Mesothelial cell of epicardium (in vitro differentiated cells): ENCODE results near the gene CFAP46. TPM values are rescaled to one million over a fixed set of nuclear protein-coding genes. Genes with fewer than 3 reads are reported as not detected.

ENCODE experiments used
- DNase-seq, 2 experiments: peaks; one replicate each; pipeline ENCODE4 v3.0.0; 2021; ENCODE audit warnings: low spot score in 2 of 2; ENCODE audit not compliant: unreplicated experiment in 2 of 2
- H3K27ac Mint-ChIP-seq: 2 replicates; pipeline ENCODE4 v1.8.0; 2021; ENCODE audit warnings: mixed read lengths
- H3K27me3 Mint-ChIP-seq: 2 replicates; pipeline ENCODE4 v1.8.0; 2021; ENCODE audit warnings: low read depth, mixed read lengths
- H3K36me3 Mint-ChIP-seq: 2 replicates; pipeline ENCODE4 v1.8.0; 2021; ENCODE audit warnings: mixed read lengths
- H3K4me1 Mint-ChIP-seq: 2 replicates; pipeline ENCODE4 v1.8.0; 2021; ENCODE audit warnings: mixed read lengths
- H3K4me3 Mint-ChIP-seq: 2 replicates; pipeline ENCODE4 v1.8.0; 2021; ENCODE audit warnings: mild to moderate bottlenecking, moderate library complexity, mixed read lengths
- H3K9me3 Mint-ChIP-seq: 2 replicates; pipeline ENCODE4 v1.8.0; 2021; ENCODE audit warnings: mixed read lengths
- total RNA-seq: library from RNA; stranded (reverse); gene quantifications from 3 replicates; pipeline ENCODE4 v1.2.1, GENCODE V29; 2021
- TF ChIP-seq, protein P1 (sequence below): fragments of 200-600 bp; sonication (generic); IDR thresholded peaks from one replicate; pipeline ENCODE4 v1.5.0; 2021; ENCODE audit warnings: antibody characterized with exemption; ENCODE audit not compliant: unreplicated experiment

Gene CFAP46
- total RNA-seq, 1 donor from 2014 or later, result 3.1 TPM

DNA sequence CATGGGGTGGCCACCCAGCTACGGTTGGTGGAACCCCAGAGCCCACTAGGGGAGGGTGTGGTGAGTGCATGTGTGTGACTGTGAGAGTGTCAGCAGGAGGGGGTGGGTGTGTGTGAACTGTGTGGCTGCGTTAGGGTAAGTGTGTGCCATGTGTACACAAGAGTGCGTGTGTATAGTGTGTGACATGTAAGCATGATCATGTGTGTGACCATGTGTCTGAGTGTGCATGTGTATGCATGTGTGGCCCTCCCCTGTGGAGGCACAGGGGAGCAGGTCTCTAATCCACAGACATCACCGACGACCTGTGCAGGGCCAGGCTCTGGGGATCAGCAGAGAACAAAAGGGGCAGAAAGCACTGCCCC, 3.5 kb upstream of the CFAP46 start:
- Mint-ChIP-seq H3K9me3 (no peaks in the 10 kb centered on the region), H3K4me1 (peaks cover 20% of the 10 kb centered on the region), H3K36me3 (no peaks in the 10 kb centered on the region), H3K4me3 (no peak overlapping the region), H3K27ac (no peak overlapping the region), H3K27me3 (peaks cover 25% of the 10 kb centered on the region)
- DNase-seq, result no peak
- TF ChIP-seq, protein P1, sequence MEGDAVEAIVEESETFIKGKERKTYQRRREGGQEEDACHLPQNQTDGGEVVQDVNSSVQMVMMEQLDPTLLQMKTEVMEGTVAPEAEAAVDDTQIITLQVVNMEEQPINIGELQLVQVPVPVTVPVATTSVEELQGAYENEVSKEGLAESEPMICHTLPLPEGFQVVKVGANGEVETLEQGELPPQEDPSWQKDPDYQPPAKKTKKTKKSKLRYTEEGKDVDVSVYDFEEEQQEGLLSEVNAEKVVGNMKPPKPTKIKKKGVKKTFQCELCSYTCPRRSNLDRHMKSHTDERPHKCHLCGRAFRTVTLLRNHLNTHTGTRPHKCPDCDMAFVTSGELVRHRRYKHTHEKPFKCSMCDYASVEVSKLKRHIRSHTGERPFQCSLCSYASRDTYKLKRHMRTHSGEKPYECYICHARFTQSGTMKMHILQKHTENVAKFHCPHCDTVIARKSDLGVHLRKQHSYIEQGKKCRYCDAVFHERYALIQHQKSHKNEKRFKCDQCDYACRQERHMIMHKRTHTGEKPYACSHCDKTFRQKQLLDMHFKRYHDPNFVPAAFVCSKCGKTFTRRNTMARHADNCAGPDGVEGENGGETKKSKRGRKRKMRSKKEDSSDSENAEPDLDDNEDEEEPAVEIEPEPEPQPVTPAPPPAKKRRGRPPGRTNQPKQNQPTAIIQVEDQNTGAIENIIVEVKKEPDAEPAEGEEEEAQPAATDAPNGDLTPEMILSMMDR, result no peak

DNA sequence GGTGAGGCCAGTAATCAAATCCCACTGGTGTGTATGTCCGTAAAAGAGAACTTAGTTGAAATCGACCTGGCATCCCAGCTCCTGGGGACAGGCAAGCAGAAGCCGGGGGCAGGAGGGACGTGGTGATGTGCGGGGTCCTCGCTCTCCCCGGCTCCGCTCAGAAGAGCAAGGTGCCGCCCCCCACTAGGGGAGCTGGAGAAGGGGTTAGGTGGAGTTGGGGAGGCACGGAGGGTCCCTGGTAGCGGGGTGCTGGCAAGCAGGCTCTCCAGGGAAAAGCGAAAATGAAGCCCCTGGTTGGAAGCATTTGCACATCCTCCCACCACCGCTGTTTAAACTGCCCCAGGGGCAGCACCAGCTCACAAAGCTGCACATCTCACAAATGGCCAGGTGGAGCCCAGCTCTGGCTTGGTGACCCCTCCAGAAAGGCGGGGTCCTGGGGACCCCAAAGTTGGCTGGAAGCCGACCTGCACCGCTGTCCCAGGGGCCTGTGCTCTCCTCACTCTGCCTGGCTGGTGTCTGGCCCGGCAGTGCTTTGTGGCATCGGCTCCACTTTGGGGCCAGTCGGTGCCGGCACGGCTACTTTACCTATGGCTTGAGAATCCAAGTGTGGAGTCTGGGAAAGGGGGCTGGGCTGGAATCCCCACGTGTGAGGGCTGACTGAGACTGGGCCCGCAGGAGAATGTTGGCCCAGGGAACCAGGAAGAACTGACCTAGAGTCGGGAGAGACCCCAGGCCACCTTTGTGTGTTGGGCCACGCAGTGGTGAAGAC, 2.9 kb upstream of the CFAP46 start:
- Mint-ChIP-seq H3K4me1 (peaks cover 15% of the 10 kb centered on the region), H3K4me3 (no peak overlapping the region), H3K9me3 (no peaks in the 10 kb centered on the region), H3K36me3 (no peaks in the 10 kb centered on the region), H3K27me3 (peaks cover 23% of the 10 kb centered on the region), H3K27ac (no peak overlapping the region)
- TF ChIP-seq, protein P1, result no peak
- DNase-seq, result no peak

DNA sequence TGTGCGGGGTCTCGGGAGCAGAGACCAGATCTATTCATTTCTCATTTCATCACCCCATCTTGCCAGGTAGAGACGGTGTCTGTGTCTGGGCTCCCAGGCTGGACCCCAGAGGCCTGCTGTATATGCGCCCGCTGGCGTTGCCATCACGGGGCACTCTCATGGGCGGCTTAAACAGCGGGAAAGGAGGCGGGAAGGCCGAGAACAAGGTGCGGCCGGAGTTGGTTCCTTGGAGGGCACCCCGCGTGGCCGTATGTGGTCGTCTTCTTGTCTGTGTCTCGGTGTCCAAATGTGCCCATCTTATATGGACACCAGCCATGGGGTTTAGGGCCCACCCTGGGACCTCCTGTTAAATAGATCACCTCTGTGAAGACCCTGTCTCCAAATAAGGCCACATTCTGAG, 2.1 kb upstream of the CFAP46 start:
- Mint-ChIP-seq H3K4me1 (peaks cover 9% of the 10 kb centered on the region), H3K27ac (no peak overlapping the region), H3K36me3 (no peaks in the 10 kb centered on the region), H3K27me3 (peaks cover 17% of the 10 kb centered on the region), H3K4me3 (no peak overlapping the region), H3K9me3 (no peaks in the 10 kb centered on the region)
- TF ChIP-seq, protein P1, result no peak
- no peak for DNase-seq

DNA sequence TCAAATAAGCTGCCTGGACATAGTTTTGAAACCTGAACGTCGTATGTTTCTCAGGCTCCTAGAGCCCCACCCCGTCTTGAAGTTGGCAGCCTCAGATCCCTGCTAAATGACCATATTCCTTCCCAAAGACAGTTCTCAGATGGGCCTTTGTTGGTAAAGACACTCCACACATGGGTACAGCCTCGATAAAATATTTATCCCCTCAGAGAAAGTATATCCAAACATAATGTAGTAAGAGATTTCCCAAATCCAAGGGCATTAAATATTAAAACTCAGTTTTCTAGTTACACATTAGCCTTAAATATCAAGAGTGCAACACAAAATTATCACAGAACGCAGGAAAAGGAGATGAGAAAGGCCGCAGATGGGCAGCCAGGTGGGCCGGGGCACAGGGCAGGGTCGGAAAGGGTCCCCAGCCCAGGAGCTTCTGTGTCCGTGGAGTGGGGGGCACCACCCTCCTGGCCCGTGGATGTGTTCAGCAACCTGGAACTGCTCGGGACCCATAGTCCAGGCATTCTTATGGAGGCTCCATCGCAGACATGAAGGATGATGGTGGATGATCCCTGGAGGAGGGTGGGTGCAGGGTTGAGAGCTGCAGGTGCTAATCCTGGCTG, 1.5 kb upstream of the CFAP46 start:
- Mint-ChIP-seq H3K36me3 (no peaks in the 10 kb centered on the region), H3K9me3 (no peaks in the 10 kb centered on the region), H3K27ac (no peak overlapping the region), H3K4me1 (peaks cover 7% of the 10 kb centered on the region), H3K4me3 (peak overlapping the region; percentile 8), H3K27me3 (peaks cover 14% of the 10 kb centered on the region)
- TF ChIP-seq, protein P1, result no peak
- no peak for DNase-seq

DNA sequence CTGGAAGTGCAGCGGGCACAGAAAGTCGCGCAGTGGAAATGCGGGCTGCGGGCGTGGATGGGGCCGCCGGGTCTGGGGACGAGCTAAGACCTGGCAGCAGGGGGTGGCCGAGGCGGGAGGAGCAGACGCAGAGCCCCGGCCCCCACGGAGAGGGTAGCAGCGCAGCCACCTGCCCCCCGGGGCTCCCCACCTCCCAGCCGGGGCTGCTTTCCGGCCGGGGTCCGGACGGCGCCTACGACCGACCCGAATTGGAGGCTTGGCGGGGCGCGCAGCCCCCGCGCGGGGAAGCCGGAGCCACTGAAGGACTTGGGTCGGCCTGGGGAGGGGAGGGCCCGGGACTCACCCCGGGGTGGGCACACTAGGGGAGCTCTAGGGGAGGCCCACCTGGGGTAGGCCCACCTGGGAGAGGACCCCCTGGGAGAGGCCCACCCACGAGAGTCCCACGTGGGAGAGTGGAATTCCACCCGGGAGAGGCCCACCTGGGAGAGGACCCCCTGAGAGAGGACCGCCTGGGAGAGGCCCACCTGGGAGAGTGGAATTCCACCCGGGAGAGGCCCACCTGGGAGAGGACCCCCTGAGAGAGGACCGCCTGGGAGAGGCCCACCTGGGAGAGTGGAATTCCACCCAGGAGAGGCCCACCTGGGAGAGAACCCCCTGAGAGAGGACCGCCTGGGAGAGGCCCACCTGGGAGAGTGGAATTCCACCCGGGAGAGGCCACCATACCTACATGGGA, 854 bp upstream of the CFAP46 start:
- no peak overlapping the region for H3K27ac Mint-ChIP-seq
- TF ChIP-seq, protein P1, result no peak
- peak overlapping the region; percentile 70 for H3K4me3 Mint-ChIP-seq
- no peaks in the 10 kb centered on the region for H3K9me3 Mint-ChIP-seq
- H3K27me3 Mint-ChIP-seq, result peaks cover 14% of the 10 kb centered on the region
- DNase-seq, result no peak
- peaks cover 7% of the 10 kb centered on the region for H3K4me1 Mint-ChIP-seq
- no peaks in the 10 kb centered on the region for H3K36me3 Mint-ChIP-seq
